Epithelial cell of esophagus (primary cell): ENCODE measurements around the gene MGLL.

Experiments
- DNase-seq: peaks from one replicate; pipeline ENCODE4 v3.0.0; 2010; ENCODE audit warnings: low read depth
- H3K4me3 ChIP-seq: 2 replicates; pipeline ENCODE4 v1.5.1; 2011; ENCODE audit warnings: mild to moderate bottlenecking, low read length, control low read depth
- TF ChIP-seq, protein P1 (sequence below): IDR thresholded peaks from 2 replicates; pipeline ENCODE4 v1.5.1; 2011; ENCODE audit warnings: low read depth, mild to moderate bottlenecking, low read length, control low read depth, inconsistent platforms; ENCODE audit not compliant: insufficient read depth; ENCODE audit errors: missing control alignments

The MGLL gene

DNA sequence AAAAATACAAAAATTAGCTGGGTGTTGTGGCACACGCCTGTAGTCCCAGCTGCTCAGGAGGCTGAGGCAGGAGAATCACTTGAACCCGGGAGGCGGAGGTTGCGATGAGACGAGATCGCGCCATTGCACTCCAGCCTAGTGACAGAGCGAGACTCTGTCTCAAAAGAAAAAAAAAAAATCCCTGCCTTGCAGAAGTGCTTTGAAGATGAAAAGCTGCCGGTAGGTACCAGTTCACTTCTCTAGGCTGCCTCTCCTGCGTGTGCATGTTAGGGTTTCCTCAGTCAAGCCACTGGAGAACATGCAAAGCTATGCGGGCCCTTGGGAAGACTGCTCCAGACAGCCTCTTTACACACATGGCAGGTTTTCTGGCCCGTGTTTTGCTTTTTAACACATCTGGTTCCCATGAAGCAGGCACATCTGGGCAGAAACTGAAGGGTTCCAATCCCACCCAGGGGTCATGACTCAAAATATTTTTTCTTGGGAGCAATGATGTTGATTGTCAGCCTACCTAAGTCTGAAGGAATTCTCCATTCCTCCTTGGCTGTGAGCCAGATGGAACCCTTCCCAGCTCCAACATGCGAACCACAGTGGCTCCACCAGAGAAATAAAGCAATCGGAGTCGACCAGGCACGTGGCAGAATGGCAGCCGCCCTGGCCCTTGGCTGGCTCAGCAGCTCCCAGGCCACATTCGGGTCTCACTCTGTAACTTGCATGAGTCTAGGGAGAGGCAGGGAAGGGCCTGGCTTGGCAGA, 29.6 kb downstream of the MGLL start:
- H3K4me3 ChIP-seq: no peak overlapping the region
- TF ChIP-seq, protein P1, sequence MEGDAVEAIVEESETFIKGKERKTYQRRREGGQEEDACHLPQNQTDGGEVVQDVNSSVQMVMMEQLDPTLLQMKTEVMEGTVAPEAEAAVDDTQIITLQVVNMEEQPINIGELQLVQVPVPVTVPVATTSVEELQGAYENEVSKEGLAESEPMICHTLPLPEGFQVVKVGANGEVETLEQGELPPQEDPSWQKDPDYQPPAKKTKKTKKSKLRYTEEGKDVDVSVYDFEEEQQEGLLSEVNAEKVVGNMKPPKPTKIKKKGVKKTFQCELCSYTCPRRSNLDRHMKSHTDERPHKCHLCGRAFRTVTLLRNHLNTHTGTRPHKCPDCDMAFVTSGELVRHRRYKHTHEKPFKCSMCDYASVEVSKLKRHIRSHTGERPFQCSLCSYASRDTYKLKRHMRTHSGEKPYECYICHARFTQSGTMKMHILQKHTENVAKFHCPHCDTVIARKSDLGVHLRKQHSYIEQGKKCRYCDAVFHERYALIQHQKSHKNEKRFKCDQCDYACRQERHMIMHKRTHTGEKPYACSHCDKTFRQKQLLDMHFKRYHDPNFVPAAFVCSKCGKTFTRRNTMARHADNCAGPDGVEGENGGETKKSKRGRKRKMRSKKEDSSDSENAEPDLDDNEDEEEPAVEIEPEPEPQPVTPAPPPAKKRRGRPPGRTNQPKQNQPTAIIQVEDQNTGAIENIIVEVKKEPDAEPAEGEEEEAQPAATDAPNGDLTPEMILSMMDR: no peak
- DNase-seq: peak; percentile 88

DNA sequence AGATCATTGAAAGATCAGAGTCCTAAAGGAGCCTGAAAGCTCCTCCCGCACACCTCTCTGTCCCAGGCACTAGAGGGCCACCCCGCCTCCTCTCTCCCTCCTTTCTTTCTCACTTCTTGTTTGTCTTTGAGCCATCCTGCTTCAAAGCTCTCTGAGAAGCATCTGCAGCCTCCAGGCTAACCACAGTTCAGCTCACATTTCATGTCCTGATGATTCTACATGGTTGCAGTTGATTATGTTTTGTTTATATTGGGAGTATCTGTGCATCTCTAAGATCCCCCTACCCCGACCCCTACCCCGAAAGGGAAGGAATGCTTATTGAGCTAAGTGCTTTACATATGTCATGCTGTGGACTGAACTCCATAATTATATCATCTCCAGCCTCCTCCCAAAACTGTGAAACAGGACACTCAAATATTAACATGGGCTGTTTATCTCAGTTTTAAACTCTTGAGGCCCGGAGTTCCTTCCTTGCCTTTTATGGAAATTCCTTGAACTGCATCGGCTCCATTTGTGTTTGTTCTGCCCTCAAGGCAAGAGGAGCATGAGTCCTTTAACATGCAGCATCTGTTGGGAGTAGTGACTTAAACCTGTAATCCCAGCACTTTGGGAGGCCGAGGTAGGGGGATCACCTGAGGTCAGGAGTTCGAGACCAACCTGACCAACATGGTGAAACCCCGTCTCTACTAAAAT, 30.9 kb downstream of the MGLL start:
- no peak overlapping the region for H3K4me3 ChIP-seq
- DNase-seq: peak; percentile 60
- TF ChIP-seq, protein P1: peak; percentile 50

DNA sequence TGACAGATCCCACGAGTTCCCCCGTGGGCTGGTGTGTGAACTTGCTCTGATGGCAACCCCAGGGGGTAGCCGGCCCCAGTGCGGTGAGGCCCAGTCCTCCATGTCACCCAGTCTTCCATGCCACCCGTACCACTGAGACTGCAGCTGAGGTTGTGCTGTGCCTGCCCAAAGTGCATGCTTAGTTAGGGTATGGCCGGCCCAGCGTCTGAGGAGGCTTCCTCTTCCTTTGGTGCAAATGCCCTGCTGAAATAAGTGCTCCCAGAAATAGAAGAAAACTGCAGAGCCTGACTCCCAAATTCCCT, 31.5 kb downstream of the MGLL start:
- TF ChIP-seq, protein P1: no peak
- H3K4me3 ChIP-seq: no peak overlapping the region

GRCh38 chr3:127789990-127790881, 32.1 kb downstream of the MGLL start:
- peak; percentile 25 for DNase-seq
- H3K4me3 ChIP-seq: no peak overlapping the region
- TF ChIP-seq, protein P1: no peak

More for the DNA sequence above, 31.5 kb downstream of the MGLL start:
- no peak for DNase-seq

GRCh38 chr3:127789051-127789450, 33.3 kb downstream of the MGLL start:
- no peak for DNase-seq
- no peak overlapping the region for H3K4me3 ChIP-seq
- TF ChIP-seq, protein P1: no peak

DNA sequence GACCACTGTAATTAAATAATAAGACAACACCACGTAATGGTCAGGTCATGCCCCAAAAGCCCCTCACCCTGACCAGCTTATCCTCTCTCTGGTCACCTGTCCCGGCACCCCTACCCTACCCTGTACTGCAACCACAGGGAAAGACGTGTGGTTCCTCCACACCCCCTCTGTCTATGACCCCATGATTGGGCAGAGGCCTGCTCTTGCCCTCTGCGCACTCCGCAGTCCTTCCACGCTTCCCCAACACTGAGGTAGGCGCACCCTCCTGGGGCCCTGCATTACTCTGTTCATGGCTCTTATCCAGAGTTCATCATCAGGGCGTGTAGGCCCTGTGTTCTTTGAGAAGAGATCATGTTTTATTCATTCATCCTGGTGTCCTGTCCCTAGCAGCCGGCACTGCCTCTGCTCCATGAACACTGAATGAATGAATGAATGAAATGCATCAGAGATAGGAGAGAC, 33.8 kb downstream of the MGLL start:
- DNase-seq: no peak
- TF ChIP-seq, protein P1: no peak
- no peak overlapping the region for H3K4me3 ChIP-seq
